Fibroblast of skin of left biceps (primary cell): ENCODE results near the gene UBE2L5.
"Not testable (repeated sequence)": the region's sequence is repeated elsewhere in the genome, so short reads cannot be mapped to it uniquely, and the experiment has no call there.

Source experiments
- DNase-seq, 2 experiments: peaks; one replicate each; pipeline ENCODE4 v3.0.0-alpha.2; 2013; ENCODE audit warnings: low read depth in 2 of 2

Gene UBE2L5

DNA sequence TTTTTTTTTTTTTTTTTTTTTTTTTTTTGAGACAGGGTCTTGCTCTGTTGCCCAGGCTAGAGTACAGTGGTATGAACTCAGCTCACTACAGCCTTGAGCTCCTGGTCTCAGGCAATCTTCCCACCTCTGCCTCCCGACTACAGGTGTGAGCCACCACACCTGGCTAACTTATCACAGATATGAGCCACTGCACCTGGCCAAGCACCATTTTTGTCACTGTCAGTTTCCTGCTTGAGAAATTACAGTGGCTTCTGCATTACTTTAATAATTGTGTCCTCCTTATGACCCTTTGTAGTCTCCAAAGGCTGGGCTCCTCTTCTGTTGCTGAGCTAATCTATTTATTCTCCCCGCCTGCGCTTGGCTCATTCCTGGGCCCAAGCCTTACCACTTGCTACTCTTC is 16.0 kb downstream of the UBE2L5 start:
- DNase-seq: no peak

DNA sequence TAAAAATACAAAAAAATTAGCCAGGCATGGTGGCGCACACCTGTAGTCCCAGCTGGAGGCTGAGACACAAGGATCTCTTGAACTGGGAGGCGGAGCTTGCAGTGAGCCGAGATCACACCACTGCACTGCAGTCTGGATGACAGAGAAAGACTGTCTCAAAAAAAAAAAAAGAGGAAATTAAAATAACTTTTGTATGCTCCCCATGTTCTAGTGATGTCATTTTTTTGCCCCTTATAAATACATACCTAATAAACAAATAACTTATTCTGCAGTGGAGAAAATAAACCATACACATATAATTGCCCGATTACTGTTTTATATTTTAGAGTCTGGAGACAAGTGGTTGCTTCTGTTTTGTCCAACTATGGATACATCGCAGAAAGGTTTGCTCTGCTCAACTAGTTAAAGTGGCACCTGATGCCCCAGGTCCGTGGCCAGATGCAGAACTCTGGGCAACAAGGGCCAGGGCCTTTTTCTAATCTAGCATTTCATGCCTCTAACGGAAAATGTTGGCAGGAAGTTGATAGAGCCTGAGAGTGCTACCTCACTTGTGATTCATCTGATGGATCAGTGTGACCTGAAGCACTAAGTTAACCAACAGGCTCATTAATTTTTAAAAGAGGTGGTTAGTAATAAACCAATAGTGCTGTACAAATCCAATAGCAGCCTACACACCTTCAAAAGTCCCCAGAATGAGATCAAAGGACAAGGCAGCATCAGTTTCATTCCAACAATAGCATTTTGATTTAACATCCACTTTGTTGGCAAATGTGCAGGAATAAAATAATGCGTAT is 18.8 kb downstream of the UBE2L5 start:
- no peak for DNase-seq

DNA sequence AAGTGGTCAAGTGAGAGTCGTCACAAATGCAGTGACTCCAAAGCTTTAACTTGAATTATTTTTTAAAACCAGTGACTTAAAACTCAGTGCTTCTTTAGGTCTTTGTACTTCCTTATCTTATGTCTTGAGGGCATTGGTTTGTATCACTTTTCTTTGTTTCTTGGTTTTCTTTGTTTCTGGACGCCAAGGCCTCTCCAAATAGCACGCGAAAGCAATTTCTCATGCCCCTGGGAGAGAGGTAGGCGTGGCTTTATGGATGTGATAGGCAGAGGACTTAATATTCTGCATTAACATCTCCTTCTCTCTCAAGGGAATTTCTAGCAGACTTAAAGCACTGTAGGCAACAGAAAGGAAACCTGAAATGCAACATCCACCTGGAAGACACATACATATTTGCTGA is 20.6 kb downstream of the UBE2L5 start:
- DNase-seq: no peak

DNA sequence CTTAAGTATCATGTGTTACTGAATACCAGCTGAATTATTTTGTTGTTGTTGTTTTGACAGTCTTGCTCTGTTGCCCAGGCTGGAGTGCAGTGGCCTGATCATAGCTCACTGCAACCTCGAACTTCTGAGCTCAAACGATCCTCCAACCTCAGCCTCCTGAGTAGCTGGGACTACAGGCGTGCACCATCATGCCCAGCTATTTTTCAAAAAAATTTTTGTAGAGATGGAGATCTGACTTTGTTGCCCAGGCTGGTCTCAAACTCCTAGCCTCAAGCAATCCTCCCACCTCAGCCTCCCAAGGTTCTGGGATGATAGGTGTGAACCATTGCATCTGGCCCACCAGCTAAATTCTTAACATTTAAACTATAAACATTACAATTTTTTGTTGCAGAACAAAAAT is 21.2 kb downstream of the UBE2L5 start:
- not testable (repeated sequence) for DNase-seq

DNA sequence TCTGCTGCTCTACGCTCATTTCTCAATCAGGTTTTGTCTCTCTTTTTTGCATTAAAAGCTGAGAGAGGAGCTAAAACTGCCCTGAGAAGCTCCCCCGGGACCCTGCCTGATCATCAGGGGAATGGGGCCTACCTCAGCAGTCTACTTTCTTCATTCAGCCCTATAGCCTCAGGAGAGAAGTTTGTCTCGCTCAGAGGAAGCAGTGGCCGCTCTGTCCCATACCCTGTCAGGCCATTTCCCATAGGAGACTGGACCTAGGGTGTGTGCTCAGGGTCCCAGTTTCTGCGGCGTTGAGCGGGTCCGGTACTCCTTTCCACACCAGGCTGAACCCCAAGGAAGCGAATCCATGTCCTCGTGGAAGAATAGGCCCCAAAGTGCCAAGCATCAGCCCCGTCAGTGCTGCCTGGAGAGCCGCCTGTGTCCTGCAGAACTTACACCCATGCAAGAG is 21.7 kb downstream of the UBE2L5 start:
- no peak for DNase-seq

DNA sequence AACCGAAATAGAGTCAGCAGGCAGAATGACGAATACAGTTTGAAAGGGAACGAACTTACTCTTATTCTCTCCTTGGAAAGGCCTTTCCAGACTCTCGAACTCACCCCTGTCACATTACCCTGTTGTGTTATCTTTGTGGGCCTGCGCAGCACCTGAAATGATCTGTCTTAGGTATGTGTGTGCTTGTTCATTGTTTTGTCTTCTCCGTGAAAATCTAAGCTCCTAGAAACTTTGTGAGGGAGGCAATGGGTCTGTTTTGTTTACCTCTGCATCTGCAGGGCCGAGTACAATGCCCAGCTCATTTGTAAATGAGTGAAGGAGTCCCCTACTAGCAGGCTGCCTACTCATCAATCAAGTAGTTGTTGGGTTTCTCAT is 23.8 kb downstream of the UBE2L5 start:
- no peak for DNase-seq

DNA sequence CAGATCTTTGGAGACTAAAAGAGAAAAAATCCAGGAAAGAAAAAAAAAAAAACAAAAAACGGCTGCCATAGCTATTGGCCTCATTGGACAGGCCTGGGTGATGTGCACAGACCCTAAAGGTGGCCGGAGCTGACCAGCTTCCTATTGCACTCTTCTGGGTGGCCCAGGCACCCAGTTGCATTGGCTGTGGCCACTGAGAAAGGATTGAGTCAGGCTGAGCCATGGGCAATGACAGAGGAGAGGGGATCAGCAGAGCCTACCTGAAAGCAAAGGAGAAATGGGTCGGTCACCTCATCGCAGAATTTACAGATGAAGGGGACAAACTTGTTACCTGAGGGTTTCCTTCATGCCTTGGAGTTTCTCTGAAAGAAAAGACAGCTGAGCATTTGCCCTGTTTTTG is 26.1 kb downstream of the UBE2L5 start:
- no peak for DNase-seq

DNA sequence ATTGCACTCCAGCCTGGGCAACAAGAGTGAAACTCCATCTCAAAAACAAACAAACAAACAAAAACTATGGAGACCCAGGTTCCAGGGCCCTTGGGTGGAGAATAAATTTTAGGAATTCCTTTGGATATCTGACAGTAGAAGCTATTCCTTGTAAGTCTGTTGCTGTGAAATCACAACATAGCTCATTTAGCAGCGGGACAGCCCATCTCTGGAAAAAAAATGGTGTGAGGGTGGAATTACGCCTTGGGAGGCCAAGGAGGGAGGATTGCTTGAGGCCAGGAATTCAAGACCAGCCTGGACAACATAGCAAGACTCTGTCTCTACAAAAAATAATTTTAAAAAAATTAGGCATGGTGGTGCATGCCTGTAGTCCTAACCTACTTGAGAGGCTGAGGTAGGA is 27.8 kb downstream of the UBE2L5 start:
- no peak for DNase-seq

DNA sequence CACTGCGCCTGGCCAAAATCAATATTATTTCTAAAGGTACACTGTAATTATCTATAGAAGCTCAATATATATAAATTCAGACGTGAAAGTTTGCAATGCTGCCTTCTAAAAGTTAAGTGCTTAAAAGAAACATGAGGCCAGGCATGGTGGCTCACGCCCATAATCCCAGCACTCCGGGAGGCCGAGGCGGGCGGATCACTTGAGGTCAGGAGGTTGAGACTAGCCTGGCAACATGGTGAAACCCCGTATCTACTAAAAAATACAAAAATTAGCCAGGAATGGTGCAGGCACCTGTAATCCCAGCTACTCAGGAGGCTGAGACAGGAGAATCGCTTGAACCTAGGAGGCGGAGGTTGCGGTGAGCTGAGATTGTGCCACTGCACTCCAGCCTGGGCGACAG is 29.2 kb downstream of the UBE2L5 start:
- not testable (repeated sequence) for DNase-seq

DNA sequence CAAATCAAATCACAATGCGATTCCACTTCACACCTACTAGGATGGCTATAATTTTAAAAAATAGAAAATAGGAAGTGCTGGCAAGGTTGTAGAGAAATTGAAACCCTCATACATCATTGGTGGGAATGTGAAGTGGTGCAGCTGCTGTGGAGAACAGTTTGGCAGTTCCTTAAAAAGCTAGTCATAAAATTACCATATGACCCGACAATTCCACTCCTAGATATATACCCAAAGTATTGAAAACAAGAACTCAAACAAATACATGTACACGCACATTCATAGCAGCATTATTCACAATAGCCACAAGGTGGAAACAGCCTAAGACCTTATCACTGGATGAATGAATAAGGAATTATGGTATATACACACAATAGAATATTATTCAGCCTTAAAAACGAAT is 31.4 kb downstream of the UBE2L5 start:
- no peak for DNase-seq

DNA sequence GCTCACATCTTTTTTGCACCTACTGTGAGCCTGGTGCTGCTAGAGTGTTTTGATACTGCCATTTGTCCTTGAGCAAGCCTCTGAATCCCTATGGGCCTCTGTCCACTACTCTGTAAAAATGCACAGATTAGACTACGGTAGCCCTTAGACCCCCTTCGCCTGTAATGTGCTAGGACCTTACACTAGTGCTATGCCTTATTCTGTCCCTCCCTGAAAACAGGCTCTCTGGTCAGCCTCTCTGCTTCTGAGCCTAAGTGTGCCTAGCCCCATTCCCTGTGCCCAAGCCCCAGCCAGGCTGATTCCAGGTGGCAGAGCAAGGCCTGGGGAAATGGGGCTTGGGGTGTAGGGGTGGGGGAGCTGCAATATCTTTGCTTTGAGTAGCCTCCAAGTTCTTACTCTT is 32.7 kb downstream of the UBE2L5 start:
- no peak for DNase-seq

DNA sequence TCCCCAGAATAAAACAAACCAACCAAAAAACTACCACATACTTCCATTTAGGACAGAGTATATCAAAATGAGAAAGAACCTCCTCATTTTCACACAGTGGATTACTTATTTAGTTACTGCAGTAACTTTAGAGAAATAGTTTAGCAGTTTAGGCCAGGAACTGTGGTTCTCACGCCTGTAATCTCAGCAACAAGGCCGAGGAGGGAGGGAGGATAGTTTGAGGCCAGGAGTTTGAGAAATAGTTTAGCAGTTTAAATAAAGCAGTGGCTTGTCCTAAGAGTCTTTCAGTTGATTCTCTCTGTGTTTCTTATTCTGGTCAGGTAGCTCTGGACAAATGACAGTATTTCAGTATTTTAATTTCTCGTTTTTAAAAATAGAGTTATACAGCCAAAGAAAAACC is 34.0 kb downstream of the UBE2L5 start:
- DNase-seq: no peak

DNA sequence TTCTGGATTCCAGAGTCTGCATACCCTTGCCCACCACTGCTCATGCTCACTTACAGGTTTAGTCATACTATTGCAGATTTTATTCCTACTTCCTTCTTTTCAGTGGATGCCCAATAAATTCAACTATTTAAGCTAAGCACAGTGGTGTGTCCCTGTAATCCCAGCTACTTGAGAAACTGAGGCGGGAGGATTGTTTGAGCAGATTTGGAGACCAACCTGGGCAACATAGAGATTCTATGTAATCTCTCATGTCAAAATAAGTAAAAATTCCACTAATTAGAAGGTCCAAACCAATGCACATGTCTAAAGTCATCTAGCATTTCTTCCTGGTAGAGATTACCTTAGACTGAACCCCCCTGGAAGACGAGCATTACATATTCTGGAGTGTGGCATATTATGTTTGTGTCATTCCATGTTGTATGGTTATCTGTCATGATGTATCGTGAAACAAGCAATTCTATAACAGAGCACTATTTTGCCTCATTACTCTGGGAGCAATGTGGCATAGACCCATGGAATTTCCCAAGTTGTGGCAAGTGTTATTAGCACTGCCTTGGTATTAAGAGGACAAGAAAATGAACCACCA is 35.1 kb downstream of the UBE2L5 start:
- DNase-seq: no peak

DNA sequence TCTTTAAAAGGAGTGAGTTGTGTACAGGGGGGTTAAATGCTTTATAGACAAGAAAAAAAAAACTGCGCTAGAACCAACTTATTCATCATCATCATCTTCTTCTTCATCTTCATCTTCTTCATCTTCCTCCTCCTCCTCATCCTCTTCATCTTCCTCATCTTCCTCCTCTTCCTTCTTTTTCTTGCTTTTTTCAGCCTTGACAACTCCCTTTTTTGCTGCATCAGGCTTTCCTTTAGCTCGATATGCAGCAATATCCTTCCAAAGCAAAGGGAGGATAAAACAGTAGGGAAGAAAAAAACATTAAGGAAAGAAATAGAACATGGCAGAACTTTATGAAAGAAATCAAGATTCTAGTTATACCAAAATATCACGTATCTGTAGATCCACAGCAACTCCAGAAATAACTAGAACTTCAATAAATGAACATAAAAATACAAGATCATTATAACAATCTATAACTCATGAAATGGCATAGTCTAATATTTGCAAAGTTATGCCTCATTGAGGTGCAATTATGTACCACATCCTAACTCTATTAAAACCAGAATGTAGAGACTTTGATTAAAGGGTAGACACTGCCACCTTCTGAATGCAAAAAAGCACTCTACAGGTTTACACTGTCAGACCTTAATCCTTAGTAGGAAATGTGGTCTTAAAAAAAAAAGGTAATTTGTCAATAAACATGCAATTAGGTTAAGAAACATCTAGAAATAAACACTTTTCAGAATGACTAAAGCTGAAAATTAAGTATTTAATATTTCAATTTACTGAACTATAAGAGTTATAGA is 39.2 kb downstream of the UBE2L5 start:
- DNase-seq: peak in 1 of 2 experiments; percentile 16

DNA sequence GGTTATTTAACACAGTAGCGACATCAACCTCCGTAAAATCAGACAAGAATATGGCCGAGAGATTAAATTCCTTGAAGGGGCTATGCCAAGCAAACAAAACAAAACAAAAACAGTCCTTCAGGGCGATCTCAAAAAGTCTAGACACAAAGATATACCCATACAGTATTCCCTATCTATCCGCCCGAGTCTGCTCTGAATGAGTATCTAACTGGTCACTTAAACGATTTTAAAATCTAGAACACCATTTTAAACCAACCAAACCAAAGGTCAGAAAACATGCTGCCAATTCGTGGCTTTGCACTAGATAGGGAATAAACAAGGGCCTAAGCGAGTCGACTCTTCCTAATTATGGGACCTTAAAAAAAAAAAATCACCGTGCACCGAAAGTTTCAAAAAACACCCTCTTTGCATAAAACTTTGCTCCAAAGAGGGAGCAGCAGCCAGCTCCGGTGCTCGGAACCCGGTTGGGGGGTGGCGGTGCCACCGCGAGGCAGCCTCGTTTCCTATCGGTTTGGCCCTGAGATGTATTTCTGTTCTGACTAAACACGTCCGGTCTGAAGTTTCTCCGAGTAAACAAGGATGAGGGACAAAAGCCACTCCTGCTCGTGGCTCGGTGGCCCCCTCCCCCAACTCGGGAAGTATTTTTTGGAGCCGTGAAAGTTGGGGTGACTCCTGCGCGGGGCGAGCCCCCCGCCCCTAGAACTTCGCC is 41.6 kb downstream of the UBE2L5 start:
- peak in 1 of 2 experiments; percentile 15 for DNase-seq

DNA sequence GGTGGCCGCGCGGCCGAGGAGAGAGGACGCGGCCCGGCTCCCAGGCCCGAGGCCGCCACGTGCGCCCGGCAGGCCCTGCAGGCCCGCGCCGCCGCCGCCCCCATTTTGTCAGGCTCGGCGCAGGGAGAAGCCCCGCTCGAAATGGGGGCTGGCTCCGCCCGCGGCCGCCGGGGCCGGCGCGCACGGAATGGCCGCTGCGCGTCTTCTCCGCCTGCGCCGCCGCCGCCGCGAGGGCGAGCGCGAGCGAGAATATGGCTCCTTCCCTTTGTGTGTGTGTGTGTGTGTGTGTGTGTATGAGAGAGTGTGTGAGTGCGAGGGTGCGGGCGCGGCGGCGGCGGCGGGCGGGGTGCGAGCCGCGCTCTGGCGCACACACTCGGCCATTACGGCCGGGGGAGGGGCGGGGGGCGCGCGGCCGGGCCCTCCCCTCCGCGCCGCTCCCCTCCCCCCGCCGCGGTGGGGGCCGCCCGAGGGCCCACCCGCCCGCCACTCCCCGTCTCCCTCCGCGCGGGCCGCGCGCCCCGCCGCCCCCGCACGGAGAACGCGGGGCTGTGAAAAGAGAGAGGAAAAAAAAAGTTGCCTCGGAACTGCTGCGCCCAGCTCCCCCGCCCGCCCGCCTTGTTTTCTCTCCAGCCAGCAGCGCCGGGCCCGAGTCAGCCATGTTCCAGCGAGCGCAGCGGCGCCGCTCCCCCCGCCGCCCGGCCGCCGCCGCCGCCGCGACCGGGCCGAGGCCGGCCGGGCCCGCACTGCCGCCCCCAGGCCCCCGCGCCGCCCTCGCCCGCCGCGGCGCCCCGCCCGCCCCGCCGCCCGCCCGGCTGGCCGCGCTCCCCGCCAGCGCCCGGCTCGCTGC is 42.4 kb downstream of the UBE2L5 start:
- DNase-seq: peak; percentile 78 to 79

DNA sequence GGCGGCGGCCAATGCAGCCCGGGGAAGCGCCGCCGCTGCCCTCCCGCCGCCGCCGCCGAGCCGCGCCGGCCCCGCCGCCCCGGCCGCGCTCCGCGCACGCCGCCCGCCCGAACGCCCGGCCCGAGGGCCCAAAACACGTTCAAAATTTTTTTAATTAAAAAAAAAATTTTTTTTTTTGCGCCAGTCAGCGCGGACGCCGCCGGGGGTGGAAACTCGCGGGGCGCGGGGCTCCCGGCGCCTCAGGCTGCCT is 43.0 kb downstream of the UBE2L5 start:
- no peak for DNase-seq

DNA sequence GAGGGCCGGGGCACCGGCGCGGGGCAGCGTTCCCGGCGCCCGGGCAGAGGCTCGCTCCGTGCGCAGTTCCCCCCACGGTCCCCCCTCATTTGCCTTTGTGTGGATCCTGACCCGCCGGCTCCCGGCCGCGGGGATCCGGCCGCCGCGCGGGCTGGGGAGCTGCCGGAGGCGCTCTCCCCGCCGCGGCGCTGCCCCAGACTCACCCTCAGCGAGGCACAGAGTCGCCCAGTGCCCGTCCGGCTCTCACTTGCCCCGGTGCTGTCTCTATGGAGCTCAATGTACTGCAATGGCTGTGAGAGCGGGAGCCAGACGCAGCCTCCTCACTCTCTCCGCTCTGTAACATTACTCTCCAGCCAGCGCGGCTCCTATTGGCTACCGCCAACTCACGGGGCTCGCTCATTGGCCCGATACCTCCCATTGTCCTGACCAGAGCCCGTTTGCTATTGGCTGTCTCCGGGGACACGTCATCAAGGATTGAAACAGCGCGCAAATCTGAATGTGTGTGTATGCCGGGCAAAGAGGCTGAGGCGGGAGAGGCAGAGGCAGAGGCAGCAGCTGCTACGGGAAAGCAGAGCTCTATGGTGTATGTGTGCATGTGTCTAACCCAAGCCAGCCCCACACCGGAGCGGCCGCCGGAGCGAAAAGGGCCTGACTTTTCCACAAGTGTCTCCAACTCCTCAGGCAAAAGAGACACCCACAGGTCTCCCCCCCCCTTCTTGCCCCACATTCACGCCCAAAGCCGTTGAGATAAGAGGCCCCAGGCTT is 43.5 kb downstream of the UBE2L5 start, which contains the start of gene HMGB1:
TSS of gene HMGB1 (minus strand) at position 344 of the 765 bp plus-strand sequence. CDS start 2,256 bp downstream, outside the sequence.
- peak; percentile 98 for DNase-seq

DNA sequence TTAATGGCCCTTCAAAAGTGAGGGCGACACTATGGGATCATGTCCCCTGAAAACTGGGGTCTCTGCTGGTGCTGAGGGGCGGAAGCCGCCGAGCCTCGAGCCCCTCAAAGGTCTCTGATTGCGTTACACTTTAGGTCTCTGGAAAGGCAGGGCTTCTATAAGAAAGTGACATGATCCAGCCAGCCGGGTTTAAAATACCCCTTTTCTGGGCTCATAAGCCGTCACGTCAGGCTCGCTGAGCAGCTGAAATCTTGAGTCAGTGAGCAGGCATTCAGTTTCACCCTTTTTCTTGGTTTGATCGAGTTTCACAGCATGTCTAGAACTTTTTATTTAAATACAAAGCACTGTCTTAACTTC is 44.0 kb downstream of the UBE2L5 start:
- DNase-seq: no peak

DNA sequence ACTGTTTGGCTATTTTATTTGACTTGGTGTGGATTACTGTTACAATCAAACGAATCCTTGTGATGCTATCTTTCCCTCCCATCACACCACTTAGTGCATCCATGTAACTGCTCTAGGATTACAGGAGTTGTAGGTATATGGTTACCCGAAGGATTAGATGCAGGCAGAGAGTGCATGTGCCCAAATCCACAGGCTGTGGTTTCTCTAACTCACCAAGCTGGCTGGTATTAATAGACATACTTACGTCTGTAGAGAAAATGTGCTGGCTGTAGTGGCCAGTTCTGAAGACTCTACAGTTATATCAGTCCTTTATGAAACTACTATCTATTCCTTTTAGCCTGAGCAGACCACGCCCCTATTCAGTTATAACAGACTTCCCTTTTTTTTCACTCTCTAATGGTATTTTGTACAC is 44.6 kb downstream of the UBE2L5 start:
- DNase-seq: no peak

DNA sequence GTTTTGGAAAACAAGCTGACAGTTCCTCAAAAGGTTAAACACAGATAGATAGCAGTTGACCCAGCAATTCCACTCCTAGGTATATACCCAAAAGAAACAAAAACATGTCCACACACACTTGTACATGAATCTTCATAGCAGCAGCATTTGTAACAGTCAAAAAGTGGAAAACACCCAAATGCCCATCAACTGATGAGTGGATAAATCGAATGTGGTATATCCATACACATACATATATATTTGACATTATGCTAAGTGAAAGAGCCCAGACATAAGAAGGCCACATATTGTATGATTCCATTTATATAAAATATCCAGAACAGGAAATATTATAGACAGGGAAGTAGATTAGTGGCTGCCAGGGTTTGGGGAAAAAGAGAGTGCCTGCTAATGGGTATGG is 51.4 kb downstream of the UBE2L5 start:
- DNase-seq: no peak
